Activated CD4-positive, CD25-positive, alpha-beta regulatory T cell treated with anti-CD3 and anti-CD28 coated beads, Interleukin-2, amount 50 U/mL, for 16 hours (primary cell): Measurements from ENCODE around the gene KRTAP10-1.

Experiments
- DNase-seq: peaks from one replicate; pipeline ENCODE4 v3.0.0-alpha.2; 2020; ENCODE audit warnings: low read depth, low spot score

Gene KRTAP10-1

GRCh38 chr21:44548922-44549321 lies 8.9 kb upstream of the KRTAP10-1 start:
- no peak for DNase-seq

DNA sequence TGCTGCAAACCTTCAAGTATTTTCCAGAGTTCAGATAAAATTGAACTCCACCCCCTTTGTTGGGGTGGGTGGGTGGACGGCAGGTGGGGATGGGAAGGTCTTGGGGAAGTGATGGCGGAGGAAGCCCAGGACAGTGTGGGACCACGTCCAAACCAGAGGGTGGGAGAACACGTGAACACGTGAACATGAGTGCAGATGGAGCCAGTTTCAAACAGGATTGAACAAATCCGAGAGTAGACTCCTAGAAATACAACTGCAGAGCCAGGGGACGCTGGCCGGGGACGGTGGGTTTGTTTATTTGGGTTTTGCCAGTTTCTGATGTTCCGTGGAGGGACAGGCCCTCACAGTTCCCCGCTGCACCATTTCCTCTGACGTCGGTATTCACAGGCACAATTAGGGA lies 8.4 kb upstream of the KRTAP10-1 start:
- DNase-seq: no peak

GRCh38 chr21:44547656-44548331 lies 7.8 kb upstream of the KRTAP10-1 start:
- DNase-seq: no peak

- no peak for DNase-seq
Observed at GRCh38 chr21:44544566-44544965, 4.6 kb upstream of the KRTAP10-1 start.

DNA sequence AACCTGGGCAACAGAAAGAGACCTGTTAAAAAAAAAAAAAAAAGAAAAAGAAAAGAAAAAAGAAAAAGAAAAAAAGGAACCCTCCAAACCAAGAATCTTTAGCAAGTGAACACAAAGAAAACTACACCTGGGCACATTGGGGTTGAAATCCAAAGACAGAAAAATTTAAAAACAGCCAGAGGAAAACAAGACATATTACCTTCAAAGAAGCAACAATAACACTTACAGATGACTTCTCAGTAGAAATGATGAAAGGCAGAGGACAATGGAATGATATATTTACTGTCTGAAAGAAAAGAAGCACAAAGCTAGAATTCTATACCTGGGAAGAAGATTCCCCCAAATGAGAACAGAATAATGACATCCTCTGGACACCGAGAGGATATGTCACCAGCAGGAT lies 2.7 kb upstream of the KRTAP10-1 start:
- no peak for DNase-seq

- no peak for DNase-seq
Observed at GRCh38 chr21:44540741-44541288, 820 bp upstream of the KRTAP10-1 start.

GRCh38 chr21:44539046-44539445 lies 949 bp downstream of the KRTAP10-1 start:
- no peak for DNase-seq

GRCh38 chr21:44537930-44538911 lies 1.8 kb downstream of the KRTAP10-1 start:
- no peak for DNase-seq

GRCh38 chr21:44535963-44536362 lies 4.0 kb downstream of the KRTAP10-1 start:
- DNase-seq: no peak

- DNase-seq: no peak
Observed at GRCh38 chr21:44534688-44535087, 5.3 kb downstream of the KRTAP10-1 start.

DNA sequence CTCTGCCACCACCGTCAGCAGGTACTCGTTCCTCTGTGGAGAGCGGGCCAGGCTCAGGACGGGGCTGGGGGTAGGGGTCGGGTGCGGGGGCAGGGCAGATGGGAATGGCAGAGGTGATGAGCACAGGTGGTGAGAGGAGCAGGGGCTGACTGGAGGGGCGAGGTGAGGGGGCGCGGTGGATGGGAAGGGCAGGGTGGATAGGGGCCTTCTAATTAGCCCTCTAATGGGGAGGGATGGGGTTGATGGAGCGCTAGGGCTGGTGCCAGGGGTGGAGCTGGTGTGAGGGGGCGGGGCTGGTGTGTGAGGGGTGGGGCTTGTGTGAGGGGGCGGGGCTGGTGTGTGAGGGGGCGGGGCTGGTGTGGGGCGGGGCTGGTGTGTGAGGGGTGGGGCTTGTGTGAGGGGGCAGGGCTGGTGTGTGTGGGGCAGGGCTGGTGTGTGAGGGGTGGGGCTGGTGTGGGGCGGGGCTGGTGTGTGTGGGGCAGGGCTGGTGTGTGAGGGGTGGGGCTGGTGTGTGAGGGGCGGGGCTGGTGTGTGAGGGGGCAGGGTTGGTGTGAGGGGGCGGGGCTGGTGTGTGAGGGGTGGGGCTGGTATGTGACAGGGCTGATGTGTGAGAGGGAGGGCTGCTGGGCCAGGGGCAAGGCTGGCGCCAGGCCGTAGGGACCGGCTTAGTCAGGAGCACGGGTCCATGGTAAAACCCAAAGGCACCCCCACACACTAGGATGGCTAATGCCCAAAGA lies 5.9 kb downstream of the KRTAP10-1 start:
- DNase-seq: no peak

- no peak for DNase-seq
Observed at GRCh38 chr21:44533121-44533890, 6.7 kb downstream of the KRTAP10-1 start.

DNA sequence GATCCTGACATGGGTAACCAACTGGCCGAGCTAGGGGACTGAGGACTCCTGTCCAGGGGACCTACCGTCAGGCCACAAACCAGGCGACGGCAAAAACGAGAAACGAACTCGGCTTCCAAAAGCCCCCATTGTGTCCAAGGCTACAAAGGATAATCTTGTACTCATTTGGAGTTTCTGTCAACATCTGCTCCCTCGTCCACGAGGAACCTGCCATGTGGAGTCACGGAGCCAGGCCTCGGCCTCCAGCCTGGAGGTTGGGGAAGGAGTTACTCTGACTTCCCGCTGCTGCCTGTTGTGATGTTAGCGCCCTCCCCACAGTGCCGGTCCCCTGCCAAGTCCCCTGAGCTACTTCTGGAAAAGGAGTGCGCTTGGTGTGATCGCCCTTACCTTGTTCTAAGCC lies 7.3 kb downstream of the KRTAP10-1 start:
- DNase-seq: no peak

DNA sequence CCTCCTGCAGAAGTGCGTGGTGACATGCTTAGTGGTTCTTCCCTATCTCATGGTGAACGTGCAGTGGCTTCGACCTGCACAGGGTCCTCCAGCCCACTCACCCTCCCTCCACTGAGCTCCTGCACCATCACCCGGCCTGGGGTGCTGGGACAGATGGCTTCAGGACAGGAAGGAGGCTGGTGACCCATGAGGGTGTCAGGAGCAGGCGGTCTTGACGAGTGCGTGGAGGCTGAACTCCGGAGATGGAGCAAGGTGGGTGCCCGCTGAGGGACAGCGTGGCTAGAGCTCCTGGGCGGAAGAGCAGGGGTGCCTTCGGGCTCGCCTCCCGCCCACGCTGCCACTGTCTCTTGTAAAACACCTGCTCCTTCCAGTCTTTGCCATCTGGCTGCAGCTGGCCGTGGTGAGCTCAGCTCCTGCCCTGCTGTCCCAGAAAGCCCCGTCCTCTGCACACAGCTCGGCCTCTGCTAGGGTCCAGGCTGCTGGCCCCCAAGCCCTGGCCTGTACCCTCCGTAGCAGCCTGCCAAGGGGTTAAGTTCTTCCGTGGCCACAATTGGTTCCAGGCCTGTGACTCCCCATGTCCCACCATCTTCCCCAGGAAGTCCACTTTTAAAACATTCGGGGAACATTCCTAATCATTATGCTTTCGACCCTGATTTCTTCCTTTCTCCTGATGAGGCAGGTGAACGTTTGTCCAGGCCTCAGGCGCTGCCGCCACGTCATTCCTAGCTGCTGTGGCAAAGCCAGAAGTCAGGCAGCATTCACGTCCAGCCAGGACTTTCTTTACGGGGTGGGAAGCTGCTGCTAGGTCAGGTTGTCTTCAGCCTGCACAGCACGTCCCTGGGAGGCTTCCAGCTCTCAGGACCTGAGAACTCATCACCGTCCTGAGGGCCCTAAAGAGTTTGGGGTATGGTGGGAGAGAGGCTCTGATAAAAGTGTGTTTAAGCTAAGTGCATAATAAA lies 8.1 kb downstream of the KRTAP10-1 start:
- no peak for DNase-seq

DNA sequence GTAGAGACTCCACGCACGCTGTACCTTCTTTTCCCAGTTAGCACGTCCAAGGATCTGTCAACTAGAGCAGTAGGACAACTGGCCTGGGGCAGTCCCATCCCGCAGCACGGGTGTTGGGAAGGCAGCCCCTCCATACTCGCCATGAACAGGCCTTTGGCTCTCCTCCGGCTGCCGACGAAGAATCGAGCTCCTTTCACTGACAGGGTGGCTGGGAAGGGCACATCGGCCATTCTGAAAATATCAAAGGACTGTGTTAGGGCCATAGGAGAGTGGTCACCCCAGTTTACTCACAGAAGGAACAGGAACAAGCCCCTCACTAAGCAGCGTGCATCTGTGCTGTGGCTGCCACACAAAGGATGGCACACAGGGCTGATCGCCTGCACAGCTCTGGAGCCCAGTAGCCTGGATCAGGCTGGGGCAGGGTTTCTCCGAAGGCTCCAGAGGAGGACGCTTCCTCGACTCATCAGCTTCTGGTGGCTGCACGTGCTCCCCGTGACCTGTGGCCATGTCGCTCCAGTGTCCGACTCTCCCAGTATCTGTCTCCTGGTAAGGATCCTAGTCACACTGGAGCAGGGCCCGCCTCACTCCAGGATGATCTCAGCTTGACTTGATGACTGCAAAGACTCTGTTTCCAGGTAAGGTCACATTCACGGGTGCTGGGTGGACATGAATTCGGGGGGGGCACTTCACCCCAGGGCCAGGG lies 8.9 kb downstream of the KRTAP10-1 start:
- DNase-seq: no peak

- no peak for DNase-seq
Observed at GRCh38 chr21:44530221-44530902, 9.6 kb downstream of the KRTAP10-1 start.

DNA sequence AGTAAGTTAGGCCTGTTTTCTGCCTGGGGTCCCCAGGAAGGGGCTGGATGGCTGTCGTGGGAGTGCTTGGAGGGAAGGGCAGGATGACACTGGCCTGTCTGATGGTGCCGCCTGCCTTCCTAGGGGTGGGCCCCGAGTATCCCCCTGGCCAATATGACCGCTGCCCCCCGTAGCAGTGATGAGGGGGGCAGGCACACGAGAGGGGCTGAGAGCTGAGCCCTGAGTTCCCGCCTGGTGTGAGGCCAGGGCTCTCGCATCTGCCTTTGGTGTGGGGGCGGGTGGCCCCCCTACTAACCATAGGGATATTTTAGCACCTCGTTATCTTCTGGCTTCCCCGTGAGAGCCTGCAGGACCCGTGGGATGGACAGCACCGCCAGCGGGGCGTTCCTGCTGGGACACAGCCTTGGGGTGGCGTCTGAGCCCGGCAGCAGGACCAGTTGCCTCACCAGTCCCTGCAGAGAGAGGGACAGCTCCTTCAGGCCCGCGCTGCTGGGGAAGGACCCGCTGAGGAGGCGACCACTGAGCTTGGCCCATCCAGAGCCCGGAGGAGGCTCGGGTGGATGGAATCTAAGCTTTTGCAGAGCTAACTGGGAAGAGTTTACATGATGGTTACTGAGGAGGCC lies 10.4 kb downstream of the KRTAP10-1 start:
- no peak for DNase-seq

DNA sequence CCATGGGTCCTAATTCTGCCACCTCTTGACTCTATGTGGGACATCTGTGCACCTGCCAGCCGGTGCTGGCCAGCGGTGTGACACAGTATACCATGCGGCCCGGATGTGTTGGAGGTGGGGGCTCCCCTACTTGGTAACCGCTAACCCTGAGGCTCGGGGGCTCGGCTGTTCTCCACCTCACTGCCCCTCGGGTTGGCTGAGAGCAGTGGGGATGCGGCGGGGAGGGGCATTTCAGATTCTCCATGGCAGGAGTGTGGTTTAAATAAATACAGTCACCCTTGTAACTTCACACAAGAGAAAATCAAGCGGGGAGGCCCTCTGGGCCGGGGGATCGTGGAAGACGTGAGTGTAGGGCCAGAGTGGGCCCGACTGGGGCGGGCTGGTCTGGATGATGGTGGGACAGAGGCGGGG lies 11.0 kb downstream of the KRTAP10-1 start:
- DNase-seq: no peak
